Right hindlimb (tissue), 1 donor: ENCODE results near the gene IFNGR1.
"Not testable (repeated sequence)": the region's sequence is repeated elsewhere in the genome, so short reads cannot be mapped to it uniquely, and the experiment has no call there.

ENCODE experiments used
- DNase-seq: peaks from one replicate; pipeline ENCODE4 v3.0.0-alpha.2; 2018

Gene IFNGR1

DNA sequence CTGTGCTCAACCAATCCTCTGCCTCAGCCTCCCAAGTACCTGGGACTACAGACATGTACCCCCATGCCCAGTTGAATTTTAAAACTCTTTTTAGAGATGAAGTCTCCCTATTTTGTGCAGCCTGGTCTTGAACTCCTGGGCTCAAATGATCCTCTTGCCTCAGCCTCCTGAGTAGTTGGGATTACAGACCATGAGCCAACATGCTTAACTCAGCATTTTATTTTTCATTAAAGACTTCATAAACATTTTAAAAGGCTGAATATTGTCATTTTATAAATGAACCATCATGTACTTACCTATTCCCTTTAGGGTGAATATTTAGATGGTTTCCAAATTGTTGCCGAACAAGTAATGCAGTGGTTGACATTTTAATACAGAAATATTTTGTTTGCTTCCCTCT, 16.5 kb upstream of the IFNGR1 start:
- DNase-seq: no peak

GRCh38 chr6:137233911-137234863, 15.0 kb upstream of the IFNGR1 start:
- peak; percentile 36 for DNase-seq

DNA sequence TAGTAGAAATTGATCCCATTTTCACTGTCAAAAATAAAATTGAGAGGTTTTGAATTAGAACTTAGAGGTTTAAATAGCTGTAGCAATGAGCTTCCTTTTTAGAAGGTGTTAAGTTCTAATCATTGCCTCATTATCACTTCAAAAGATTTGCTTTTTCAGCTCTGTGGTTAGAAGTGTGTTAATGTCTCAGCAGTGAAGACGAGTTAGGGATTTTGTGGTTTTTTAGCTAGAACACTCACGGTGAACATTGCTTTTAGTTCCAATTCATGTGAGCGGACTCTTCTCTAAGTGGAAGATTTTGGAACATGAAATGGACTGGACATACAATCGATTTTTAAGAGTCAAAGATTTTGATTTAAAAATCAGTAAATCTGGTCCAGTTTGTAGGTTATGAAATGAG, 12.7 kb upstream of the IFNGR1 start:
- DNase-seq: no peak

DNA sequence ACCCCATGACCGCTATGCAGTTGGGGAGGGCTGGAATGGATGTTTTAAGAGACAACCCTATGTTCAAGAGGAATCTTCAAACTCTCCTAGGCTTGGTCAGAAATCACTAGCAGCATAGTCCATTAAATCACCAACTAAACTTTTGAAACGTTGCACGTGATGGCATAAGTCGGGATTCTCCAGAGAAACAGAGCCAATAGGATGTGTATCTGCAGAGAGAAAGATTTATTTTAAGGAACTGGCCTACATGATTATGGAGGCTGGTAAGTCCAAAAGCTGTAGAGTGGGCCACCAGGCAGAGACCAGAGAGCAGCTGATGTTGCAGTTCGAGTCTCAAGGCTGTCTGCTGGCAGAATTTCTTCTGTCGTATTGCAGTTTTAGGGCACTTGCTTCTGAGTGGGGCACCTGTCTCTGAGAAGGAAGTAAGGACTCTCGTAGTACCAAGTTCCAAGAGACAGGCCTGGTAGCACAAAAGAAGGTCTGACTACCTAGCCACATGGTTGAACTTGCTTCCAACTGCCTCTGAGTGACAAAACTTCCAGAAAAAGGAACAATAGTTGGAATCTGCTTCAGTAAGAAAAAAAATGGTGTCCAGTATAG, 11.9 kb upstream of the IFNGR1 start:
- DNase-seq: no peak

- DNase-seq: no peak
Measured at GRCh38 chr6:137230547-137230946, 11.4 kb upstream of the IFNGR1 start.

- no peak for DNase-seq
Measured at GRCh38 chr6:137229075-137229759, 10.0 kb upstream of the IFNGR1 start.

DNA sequence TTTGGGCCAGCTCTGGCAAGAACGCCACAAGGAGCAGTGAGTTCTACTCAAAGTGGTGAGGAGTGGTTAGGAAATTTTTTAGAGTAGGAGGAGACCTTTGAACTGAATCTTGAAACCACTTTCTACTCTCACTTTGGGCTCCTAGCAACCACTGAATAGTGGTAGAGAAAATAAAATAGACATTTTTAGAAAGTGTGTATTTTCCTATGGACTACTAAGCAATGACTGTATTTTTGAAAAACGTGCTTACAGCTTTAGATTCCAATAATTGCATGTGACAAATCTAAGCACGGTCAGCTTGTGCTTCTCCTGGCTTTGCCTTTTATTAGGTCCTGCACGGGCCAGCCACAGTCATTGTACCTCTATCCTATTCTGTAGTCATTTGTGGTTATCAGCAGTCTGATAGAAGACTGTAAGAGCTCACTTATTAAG, 8.7 kb upstream of the IFNGR1 start:
- no peak for DNase-seq

DNA sequence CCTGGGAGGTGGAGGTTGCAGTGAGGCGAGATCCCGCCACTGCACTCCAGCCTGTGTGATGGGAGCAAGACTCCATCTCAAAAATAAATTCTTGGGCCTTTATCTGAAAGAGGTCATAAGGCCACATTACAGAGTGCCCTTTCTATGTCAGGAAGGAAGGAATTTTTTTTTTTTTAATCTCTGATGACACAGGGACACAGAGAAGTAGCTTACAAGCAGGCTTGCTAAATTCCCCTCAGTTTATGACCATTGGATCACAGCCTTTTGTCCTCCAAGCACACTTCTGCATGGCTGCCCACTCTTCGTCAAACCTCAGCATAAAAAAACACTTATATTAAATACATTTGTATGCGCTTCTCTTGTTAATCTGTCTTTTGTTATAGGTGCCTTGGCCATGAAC, 7.5 kb upstream of the IFNGR1 start:
- DNase-seq: no peak

GRCh38 chr6:137224799-137225198, 5.6 kb upstream of the IFNGR1 start:
- DNase-seq: no peak

DNA sequence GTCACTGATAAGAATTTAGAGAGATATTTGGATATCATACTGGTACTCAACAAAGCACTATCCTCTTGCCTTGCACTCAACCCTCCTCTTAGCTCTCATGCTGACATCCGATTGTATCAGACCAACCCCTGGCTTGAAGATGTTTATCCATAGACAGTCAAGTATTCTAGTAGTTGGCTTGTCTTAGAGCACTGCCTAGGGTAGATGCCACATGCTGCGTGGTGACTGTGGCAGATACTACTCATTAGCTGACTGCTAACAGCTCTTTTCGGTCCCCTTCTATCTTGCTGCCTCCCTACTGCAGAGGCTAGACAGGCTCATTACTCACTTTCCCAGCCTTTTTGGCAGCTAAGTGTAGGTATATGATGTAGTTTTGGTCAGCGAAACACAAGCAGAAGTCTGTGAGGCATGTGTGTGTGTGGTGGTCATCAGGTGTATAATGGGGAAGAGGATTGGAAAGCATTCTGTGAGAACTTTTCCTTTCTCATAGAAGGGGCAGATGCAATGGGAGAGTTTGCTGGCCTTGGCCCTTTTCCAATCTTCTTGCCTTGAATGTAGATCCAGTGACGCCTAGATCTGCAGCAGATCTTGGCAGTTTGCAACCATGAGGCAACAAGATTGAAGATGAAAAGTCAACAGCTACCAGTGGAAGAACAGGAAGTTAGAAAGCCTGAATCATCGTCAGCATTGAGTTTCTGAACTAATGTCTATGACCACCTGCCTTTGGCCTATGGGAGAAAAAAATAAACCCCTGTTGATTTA, 4.4 kb upstream of the IFNGR1 start:
- DNase-seq: no peak

DNA sequence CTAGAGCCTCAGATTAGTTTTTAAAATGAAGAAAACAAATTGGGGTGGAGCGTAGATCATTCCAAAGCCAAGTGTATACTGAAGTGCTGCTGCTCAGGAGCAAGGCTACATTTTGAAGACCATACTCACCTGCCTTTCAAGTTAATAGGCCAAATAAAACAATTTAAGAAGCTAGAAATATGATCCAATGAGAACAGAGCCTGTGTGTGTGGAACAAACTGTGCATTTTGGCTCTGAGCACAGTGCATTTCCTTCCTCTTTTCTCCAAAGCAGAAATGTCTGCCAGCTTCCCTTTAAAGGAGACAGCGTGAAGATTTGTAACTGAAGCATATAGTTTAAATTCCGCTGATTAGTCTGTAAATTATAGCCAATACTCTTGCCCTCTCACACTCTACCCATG, 3.2 kb upstream of the IFNGR1 start:
- DNase-seq: peak; percentile 30

DNA sequence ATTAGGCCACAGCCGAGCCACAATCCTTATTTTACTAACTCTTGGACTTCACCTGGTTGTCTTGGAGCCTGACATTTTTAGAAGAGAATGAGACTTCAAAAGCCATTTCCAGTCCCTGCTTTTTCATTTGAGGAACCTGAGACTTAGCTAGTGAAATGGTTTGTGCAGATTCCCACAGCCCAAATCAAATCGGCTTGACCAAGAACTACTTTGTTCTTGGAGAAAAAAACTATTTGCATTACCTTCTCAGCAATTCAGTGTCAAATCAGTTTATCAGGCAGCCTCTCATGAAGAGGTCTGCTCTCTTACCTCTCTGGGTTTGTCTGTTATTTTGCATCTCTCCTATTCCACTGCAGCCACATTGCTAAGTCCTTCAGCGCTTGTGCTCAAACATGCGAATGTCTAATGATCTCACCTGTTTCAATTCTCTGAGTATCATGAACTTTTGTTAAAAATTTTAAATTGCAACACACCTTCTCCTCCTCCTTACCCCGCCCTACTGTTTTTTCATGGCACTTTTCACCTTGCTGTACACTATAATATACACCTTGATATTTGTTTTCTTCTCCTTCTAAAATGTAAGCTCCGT, 573 bp upstream of the IFNGR1 start:
- no peak for DNase-seq

DNA sequence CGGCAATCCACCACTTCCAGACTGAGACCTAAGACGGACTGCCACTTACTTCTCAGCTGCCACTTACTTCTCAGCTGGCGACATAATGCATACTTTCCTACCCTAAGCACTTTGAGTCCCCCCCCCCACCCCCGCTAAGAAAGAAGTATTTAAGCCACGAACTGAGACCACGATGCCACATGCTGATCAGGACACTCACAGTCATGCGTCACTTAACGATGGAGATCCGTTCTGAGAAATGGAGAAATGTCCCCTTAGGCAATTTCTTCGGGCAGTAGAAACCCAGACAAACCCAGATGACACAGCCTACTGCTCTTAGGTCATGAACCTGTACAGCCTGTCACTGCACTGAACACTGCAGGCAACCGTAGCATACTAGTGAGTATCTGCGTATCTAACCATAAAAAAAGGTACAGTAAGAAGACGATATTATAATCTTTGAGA, 690 bp downstream of the IFNGR1 start:
- DNase-seq: peak; percentile 36

GRCh38 chr6:137217801-137218472, 1.2 kb downstream of the IFNGR1 start:
- no peak for DNase-seq

DNA sequence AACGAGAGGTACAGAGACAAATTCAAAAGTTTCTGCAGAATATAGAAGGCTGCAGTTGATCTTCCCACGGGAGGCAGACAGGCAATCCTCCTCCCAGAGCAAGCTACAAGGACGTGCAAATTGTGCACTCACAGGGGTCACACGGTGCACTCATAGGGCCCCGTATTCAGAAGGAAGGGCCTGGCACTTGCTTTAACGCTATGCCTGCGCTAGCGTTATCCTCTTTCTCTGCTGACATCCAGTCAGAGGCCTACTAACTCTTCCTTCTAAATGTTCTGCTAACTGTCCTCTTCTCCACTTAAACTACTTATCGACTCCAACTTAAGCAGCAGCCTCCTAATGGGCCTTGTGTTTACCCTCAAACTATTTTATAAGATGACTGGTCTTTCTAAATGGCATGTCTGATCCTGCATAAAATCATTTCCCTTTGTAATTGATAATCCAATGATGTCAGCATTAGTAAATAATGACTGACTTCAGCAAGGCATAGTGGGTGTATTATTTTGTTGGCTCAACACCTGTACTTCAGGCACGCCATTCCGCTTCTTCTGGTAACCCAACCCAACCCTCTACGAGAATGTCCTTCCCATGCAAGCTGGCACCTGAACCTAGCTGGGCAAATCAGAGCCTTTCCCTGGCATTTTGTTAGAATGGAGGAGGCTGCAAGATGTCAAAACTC, 2.2 kb downstream of the IFNGR1 start:
- DNase-seq: no peak

DNA sequence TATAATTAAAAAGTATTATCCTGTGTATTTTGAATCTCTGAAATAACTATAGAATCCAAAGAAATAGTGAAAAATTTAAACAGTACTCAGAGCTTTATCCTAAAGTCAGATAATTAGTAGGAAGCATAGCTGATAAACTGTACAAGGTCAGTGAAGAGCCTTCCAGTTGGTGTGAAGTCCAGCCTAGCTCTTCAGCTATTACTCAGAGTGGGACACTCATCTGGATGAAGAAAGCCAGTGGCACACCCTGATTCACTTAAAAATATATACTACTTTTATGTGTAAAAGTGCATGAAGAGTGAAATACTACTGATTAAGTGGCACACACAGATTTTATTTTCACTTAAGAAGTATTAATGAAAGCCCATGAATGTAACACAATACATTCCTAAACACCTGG, 3.1 kb downstream of the IFNGR1 start:
- DNase-seq: no peak

DNA sequence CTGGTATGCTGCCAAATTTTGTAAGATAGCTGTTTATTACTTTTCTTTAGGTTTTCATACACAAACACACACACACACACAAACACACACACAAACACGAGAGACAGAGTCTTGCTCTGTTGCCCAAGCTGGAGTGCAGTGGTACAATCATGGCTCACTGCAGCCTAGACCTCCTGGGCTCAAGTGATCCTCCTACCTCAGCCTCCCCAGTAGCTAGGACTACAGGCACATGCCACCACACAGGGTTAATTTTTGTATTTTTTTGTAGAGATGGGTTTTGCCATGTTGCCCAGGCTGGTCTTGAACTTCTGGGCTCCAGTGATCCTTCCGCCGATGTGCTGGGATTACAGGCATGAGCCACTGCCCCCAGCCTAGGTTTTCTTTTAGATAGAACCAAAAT, 3.6 kb downstream of the IFNGR1 start:
- not testable (repeated sequence) for DNase-seq

DNA sequence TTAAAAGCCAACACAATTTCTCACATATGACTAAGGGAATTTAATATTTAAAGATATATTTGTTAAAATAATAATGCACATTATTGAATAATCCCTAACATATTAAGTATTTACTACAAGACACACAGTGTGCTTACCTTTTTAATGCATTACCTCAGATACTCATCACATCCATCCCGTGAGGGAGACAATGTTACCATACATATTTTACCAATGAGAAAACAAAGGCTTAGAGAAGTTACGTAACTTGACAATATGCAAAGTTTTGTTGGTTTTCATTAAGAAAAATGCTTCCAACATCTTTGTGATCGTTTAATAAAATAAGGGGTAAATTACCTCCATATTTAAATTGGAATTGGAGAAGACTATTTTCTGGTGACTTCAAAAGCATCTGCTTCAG, 4.3 kb downstream of the IFNGR1 start:
- DNase-seq: no peak

- DNase-seq: no peak
Measured at GRCh38 chr6:137213813-137214212, 5.4 kb downstream of the IFNGR1 start.

DNA sequence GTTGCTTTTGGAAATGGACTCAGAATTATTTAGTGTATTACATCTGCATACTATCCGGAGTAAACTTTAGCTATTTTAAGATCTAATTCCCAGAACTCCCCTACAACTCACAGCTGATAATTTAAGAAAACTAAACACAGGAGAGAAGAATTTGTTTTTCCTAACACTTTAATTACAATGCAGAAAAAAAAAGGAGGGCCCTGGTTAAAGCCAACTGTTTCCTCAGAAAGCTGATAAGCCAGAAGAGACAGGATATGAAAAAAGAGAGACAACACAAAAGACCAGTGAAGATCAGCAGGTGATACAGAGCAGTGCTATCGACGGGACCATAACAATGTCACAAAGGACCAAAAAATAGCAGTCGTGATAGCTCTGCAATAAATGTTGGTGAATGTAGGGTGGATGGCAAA, 5.8 kb downstream of the IFNGR1 start:
- no peak for DNase-seq

DNA sequence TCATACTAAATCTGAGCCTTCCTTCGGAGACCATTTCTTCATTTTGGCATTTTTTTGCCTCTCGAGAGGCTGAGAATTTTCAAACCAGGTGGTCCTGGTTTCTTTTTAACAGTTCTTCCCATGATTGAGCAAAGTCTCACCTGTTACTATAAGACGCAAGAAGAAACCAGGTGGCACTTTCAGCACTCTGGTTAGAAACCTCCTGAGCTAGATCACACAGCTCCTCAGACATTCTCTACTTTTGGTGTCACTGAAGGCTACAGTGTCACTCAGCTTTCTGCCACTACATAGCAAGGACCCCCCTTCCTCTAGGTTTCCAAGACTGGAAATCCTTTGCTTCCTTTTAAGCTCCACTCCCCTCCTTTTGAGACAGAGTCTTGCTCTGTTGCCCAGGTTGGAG, 7.3 kb downstream of the IFNGR1 start:
- no peak for DNase-seq
